ENCODE data around the gene TBRG4.
"Not testable (repeated sequence)": the region's sequence is repeated elsewhere in the genome, so short reads cannot be mapped to it uniquely, and the experiment has no call there.

Gene TBRG4

DNA sequence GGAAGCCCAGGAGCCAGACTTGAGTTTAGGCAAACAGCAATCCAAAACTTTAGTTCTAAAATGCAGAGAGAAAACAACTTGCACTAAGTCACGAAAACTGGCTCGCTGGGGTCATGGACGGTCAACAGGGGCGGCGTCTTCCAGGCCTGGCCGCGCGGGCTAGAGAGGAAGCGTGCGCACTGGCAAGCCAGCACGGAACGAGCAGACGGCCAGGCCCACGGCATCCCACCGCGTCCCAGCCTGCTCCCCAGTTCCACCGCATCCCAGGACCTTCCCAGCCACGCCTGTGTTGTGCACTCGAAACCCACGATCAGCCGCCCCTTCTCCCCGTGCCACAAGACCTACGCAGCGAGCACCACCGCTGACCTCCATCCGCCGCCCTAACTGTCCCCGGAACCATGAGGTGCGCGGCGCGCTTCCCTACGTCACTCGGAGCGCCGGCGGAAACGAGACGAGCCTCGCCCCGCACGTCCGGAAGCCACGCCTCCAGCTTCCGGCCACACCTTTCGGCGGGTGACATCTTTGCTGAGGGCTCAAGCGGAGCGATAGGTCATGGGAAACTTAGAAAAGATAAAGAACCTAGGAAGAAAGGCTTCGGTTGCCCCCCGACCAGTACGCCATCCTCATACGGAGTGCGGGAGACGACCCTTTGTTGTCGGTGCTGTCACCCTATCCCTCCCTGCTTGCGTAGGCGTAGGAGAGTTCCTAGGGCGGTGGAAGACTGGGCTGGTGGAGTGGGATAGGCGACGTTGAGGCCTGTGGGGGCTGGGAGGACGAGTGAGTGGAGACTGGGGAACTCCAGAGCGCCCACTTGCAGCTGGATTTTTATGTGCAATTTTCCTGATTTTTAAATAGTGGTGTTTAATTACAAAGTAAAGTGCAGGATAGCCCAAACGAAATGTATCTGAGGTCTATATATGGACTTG lies at the start of gene TBRG4:
TSS of gene TBRG4 (minus strand) at position 400 of the 926 bp plus-strand sequence. CDS start 2,460 bp downstream, outside the sequence.
- DNase-seq: peak; percentile 87

DNA sequence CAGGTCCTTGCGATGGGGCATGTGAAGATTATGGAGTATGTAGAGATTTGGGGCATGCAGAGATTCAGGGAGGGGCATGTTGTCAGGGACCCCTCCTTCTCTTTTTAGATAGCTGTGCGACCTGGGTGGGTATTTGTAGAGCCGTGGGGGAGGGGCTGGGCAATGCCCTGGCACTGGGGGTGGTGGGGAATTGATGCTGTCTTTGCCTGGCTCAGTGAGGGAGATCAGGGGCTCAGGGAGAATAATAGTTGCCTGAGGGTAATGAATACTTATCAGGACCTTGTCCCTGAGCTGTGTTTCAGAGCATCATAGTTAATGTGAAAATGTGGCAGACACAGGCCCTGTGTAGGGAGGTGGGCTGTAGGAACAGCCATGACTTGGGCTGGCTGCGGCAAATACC lies 49.6 kb upstream of the TBRG4 start:
- DNase-seq: no peak

GRCh38 chr7:45160417-45160881 lies 49.0 kb upstream of the TBRG4 start:
- no peak for DNase-seq

- no peak for DNase-seq
Observed at GRCh38 chr7:45159296-45159695, 47.8 kb upstream of the TBRG4 start.

DNA sequence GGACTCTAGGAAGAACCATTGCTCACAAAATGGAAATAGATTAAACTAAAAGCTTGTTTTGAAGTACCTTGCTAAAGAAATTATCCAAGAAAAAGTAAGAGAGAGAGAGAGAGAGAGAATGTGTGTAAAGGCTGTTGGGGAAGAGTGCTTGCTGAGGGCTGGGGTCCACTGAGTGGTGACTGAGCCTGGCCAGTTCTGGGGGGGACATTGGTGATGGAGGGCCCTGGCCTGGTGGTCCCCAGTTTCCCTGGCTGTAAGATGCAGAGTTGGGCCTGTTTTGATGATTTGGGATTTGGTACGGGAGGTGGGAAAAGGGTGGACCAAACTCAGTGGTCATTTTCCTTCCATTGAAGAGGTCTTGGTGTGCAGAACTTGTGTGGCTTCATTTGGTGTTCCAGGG lies 47.0 kb upstream of the TBRG4 start:
- DNase-seq: no peak

- DNase-seq: no peak
Observed at GRCh38 chr7:45157653-45158401, 46.3 kb upstream of the TBRG4 start, which contains the start of gene RAMP3. RAMP3 (plus strand) TSS chr7:45157791; CDS start chr7:45157829, 38 bp downstream.

DNA sequence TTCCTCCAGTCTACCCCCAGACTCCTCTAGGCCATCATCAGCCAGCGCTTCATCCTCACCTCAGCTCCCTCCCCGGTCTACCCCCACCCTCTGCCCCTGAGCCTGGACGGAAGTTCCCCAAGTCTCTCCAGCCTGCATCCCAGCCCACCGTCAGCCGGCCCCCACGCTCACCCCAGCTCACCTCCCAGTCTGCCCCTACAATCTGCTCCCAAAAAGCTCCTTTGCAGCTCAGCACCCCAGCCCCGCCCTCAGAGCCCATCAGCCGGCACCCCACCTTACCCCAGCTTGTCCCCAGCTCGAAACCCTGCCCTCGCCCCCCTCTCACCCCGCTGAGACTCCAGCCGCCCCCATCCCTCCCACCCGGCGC lies 45.8 kb upstream of the TBRG4 start:
- DNase-seq: no peak

DNA sequence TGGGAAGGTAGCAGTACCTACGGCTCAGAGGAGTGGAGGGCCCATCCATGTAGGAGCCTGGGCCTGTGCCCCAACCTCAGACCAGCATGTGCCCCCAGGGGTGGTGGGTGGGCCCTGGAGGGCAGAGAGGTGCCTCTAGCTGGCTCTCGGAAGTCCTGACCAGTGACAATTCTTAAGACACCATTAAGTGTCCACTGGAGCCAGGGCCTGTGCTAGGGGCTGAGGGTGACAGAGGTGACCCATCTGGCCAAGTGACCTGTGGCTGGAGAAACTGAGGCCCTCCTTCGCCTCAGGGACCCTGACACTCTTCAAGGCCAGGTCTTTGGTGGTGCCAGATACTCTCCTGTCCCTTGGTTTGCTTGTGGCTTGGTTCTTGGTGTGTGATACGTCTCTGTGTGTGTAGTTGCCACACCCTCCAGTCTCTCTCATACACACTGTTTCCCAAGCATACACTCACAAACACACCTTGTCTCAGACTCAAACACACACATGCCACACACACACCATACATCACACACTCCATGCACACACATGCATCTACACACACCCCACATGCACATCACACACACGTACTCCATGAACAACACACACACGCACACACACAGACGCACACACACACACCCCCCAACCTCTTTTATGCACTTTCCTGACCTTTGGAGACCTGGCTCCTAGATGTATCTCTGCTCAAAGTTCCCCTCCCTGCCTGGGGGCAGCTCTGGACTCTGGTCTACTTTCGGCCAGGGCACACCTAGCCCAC lies 45.2 kb upstream of the TBRG4 start:
- no peak for DNase-seq

- no peak for DNase-seq
Observed at GRCh38 chr7:45155941-45156340, 44.4 kb upstream of the TBRG4 start.

GRCh38 chr7:45155357-45155900 lies 43.9 kb upstream of the TBRG4 start:
- DNase-seq: no peak

DNA sequence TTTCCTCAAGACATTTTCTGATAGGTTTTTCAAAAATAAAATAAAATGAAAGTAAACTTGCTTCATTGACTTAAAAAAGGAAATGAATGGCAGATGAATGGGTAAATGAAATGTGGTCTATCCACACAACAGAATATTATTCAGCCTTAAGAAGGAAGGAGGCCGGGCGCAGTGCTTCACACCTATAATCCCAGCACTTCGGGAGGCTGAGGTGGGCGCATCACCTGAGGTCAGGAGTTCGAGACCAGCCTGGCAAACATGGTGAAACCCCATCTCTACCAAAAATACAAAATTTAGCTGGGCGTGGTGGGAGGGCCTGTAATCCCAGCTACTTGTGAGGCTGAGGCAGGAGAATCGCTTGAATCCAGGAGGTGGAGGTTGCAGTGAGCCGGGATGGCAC lies 42.4 kb upstream of the TBRG4 start:
- DNase-seq: not testable (repeated sequence)

DNA sequence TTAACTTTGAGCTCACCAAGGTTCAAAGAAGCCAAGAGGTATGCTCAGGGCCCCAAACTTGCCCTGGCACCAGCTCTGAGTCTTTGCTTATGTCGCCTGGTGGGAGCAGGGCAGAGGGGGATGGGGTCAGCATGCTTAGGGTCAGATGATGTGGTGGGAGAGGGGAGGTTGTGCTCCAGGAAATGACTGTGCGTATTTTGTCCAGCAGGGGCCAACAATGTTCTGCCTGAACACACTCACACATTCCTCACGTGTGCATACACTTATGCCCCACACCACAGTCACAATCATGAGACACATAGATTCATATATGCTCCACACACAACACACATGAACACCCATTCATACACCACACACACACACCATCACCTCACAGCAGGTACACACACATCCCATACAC lies 41.7 kb upstream of the TBRG4 start:
- DNase-seq: no peak

GRCh38 chr7:45151967-45152366 lies 40.5 kb upstream of the TBRG4 start:
- DNase-seq: no peak

GRCh38 chr7:45151131-45151684 lies 39.7 kb upstream of the TBRG4 start:
- no peak for DNase-seq

DNA sequence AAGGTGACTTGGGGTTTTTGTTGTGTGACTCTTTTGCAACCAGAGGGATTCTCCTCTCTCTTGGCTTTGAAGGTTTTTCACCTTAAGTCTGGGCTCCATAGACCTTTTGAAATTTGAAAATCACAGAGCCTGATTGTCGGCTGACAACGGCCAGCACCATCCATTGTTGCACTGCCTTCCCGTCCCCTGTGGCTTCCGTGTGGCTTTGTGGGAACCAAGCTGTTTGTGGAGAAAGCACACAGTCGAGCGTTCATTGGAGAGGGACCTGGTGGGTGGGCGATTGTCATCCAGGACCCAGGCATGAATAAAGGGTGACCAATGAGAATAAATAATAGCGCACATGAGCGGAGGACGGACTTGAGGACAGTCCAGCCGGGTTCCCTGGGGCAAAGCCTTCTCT lies 38.7 kb upstream of the TBRG4 start:
- no peak for DNase-seq

GRCh38 chr7:45149606-45150005 lies 38.1 kb upstream of the TBRG4 start:
- no peak for DNase-seq

DNA sequence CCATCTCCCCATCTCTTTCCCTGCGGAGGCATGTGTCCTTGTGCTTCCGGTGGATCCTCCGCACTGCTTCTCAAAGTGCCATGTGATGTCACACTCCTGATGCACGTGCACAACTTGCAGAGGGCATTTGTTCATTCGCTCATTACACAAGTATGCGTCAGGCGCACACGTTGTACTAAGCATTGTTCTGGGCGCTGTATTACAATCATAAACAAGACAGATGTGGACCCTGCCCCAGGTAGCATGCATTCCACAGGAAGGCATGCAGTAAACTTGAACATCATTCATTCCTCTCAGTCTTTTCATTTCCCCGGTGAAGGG lies 37.1 kb upstream of the TBRG4 start:
- DNase-seq: no peak

DNA sequence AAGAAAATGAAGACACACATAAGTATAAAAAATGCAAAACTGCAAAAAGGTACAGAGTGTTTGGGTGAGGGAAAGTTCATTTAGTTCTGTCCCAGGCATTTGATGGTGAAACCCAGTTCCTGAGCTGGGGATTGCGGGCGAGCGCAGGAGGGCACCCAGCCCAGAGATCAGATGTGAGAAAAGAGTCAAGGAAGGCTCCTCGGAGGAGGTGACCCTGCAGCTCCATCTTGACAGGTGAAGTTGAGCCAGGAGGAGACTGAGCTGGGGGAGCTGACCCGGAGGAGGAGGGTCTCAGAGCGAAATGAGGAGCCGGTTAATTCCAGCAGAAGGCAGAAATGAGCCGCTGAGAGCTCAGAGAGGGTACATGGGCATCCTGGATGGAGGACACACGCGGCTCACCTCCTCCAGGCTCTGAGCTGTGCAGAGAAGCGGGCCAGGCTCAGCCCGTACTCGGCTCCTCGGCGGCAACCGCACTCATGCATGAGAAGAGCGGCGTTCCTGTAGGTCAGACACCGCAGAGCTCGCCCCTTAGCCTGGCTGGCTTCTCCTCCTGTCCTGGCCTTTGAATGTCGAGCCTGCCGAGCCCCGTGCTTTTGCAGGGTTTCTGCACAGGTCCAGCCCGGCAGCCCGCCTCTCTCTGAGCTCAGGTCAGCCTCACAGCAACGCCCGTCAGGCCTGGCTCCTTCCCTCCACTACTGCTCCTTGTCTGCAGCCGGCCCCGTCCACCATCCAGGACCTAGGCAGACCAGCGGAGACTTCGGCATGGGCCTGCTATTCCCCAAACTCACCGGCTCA lies 36.6 kb upstream of the TBRG4 start:
- DNase-seq: no peak

- DNase-seq: no peak
Observed at GRCh38 chr7:45146531-45147379, 35.3 kb upstream of the TBRG4 start.

- DNase-seq: no peak
Observed at GRCh38 chr7:45145881-45146280, 34.4 kb upstream of the TBRG4 start.

DNA sequence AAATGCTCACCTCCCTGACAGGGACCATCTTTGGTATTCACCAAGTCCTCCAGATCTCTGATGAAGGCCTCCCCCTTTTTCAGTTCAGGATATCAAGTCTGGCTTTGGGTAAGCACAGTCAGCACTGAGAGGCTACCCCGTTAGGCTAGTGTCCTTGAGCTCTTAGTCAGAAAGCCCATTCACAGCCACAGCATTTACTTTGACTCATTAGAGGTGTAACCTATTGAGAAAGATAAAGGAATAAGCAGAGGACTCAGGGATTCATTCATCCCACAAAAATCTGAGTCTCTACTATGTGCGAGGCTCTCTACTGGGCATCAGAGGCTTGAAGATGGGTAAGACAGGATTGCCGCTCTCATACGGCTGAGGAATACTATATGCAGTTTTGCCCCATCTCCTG lies 32.1 kb upstream of the TBRG4 start:
- DNase-seq: no peak

Data from kidney glomerular epithelial cell (primary cell).